ENCODE data around the gene APOL1.

GRCh38 chr22:36223504-36223903 lies 29.4 kb upstream of the APOL1 start:
- TF ChIP-seq CTCF (IDR thresholded peaks at IDR 0.05 in 8 of 11, conservative IDR thresholded peaks at IDR 0.05 in 3 of 11), result no peak
- TF ChIP-seq POLR2A (IDR thresholded peaks at IDR 0.05), result no peak
- TF ChIP-seq POLR2AphosphoS5 (IDR thresholded peaks at IDR 0.05), result no peak
